Ishikawa (cell line): Measurements from ENCODE around the gene CIPC.

ENCODE experiments used
- CEBPB ChIP-seq: IDR thresholded peaks from 2 replicates; pipeline ENCODE4 v1.6.1; 2012
- CREB1 ChIP-seq: IDR thresholded peaks from 2 replicates; pipeline ENCODE4 v1.6.1; 2012; ENCODE audit warnings: low read depth
- FOXM1 ChIP-seq: IDR thresholded peaks from 2 replicates; pipeline ENCODE4 v1.6.1; 2012; ENCODE audit warnings: low read depth, borderline replicate concordance
- MAX ChIP-seq: IDR thresholded peaks from 2 replicates; pipeline ENCODE4 v1.6.1; 2012
- NFIC ChIP-seq: IDR thresholded peaks from 2 replicates; pipeline ENCODE4 v1.6.1; 2012
- RAD21 ChIP-seq: IDR thresholded peaks from 2 replicates; pipeline ENCODE4 v1.6.1; 2012; ENCODE audit warnings: low read depth
- REST ChIP-seq: IDR thresholded peaks from 2 replicates; pipeline ENCODE4 v1.6.1; 2012; ENCODE audit warnings: low read depth, mild to moderate bottlenecking
- TAF1 ChIP-seq: IDR thresholded peaks from 2 replicates; pipeline ENCODE4 v1.6.1; 2012; ENCODE audit warnings: low read depth, mild to moderate bottlenecking
- TCF12 ChIP-seq: IDR thresholded peaks from 2 replicates; pipeline ENCODE4 v1.6.1; 2012; ENCODE audit warnings: low read depth
- YY1 ChIP-seq: IDR thresholded peaks from 2 replicates; pipeline ENCODE4 v1.6.1; 2012; ENCODE audit warnings: low read depth

- TF ChIP-seq FOXM1 (no peak), TAF1 (no peak), CEBPB (no peak), NFIC (no peak), REST (no peak), RAD21 (no peak), TCF12 (no peak), CREB1 (no peak), YY1 (no peak), MAX (no peak)
These were observed 26.6 kb downstream of the CIPC start for GRCh38 chr14:77124345-77125280.
